Measurements from ENCODE around the gene SNX25. TPM values are rescaled to one million over a fixed set of nuclear protein-coding genes. Genes with fewer than 3 reads are reported as not detected.

SNX25 gene
- total and polyA plus RNA-seq, 2 of the 13 experiments (the other 11 are each of a cell fraction or from before 2014, with no cell fraction given) = 23.4 to 23.5 TPM

- WGBS (ENCODE audit: low lambda C conversion rate) = 92% methylated on average over 7 of the region's 7 CpGs
- CTCF ChIA-PET (ENCODE audit: low intra/inter-chr PET ratio, low total read pairs) = no interaction called here
Observed at GRCh38 chr4:185328586-185328985, 119.2 kb downstream of the SNX25 start.

More at GRCh38 chr4:185328586-185328985, 119.2 kb downstream of the SNX25 start:
- FAIRE-seq = no peak
- no TSS peak for BruUV-seq (replicated peaks)
- intact Hi-C loops (cut with micrococcal nuclease; ENCODE audit: unreplicated experiment) (no loop called here), in situ Hi-C loops (cut with HindIII; ENCODE audit: extremely low pct_ligation_motif_present, low pct_unique_long_range_greater_than_20kb) (no loop called here)
- POLR2A ChIA-PET = no interaction called here
- Histone ChIP-seq H3K4me3 (replicated peaks in 1 of 3; ENCODE audit: insufficient read depth in 1 of 3, low read depth in 2 of 3, low read length in 3 of 3) (no peak overlapping the region), H3K79me2 (ENCODE audit: insufficient read depth, low read length) (no peaks in the 10 kb centered on the region), H3K4me1 (ENCODE audit: insufficient read depth, low read length) (peaks cover 22% of the 10 kb centered on the region), H3K27ac (ENCODE audit: extremely low read length, insufficient read depth, low read length) (no peak overlapping the region), H3K27me3 (ENCODE audit: control insufficient read depth in 1 of 2, insufficient read depth in 2 of 2, low read length in 2 of 2) (no peaks in the 10 kb centered on the region), H3K36me3 (replicated peaks in 1 of 2; ENCODE audit: control insufficient read depth in 1 of 2, insufficient read depth in 2 of 2, low read length in 2 of 2) (peaks cover 0 to 12% of the 10 kb centered on the region in 2 experiments; a peak in 1 of 5 replicates), H3K9me3 (ENCODE audit: low read length) (0 out of 2 replicates have a peak, but pooled peaks cover 10% of the 10 kb centered on the region), H4K20me1 (ENCODE audit: insufficient read depth, low read length) (no peaks in the 10 kb centered on the region), H3K9ac (ENCODE audit: insufficient read depth, low read depth, low read length) (no peak overlapping the region), H2AFZ (ENCODE audit: low read length) (no peak overlapping the region), H3K4me2 (ENCODE audit: low read depth, low read length) (no peak overlapping the region)
- no peak for TF ChIP-seq HCFC1 (IDR thresholded peaks at IDR 0.05; ENCODE audit: low read depth, low read length)
- TF ChIP-seq ARID2 (CRISPR knock-in tag; IDR thresholded peaks at IDR 0.05; ENCODE audit: borderline replicate concordance) = no peak
- no peak for TF ChIP-seq ZNF362 (CRISPR knock-in tag; IDR thresholded peaks at IDR 0.05; ENCODE audit: borderline replicate concordance)
- no peak for TF ChIP-seq MTERF4 (CRISPR knock-in tag; IDR thresholded peaks at IDR 0.05)
- TF ChIP-seq CENPBD1 (CRISPR knock-in tag; IDR thresholded peaks at IDR 0.05; ENCODE audit: borderline replicate concordance, low read depth) = no peak
- no peak for TF ChIP-seq ZNF605 (CRISPR knock-in tag; IDR thresholded peaks at IDR 0.05)
- TF ChIP-seq MXD3 (CRISPR knock-in tag; IDR thresholded peaks at IDR 0.05) = no peak
- TF ChIP-seq ZNF780A (CRISPR knock-in tag; IDR thresholded peaks at IDR 0.05) = no peak
- TF ChIP-seq MYC (CRISPR knock-in tag; IDR thresholded peaks at IDR 0.05; ENCODE audit: borderline replicate concordance) = no peak
- DNase-seq (ENCODE audit: low spot score) = no peak
- ATAC-seq = no peak
